Keratinocyte (primary cell): Measurements from ENCODE around the gene PACS2. TPM values are rescaled to one million over a fixed set of nuclear protein-coding genes. Genes with fewer than 3 reads are reported as not detected.

Experiments
- DNase-seq: peaks from one replicate; pipeline ENCODE4 v3.0.0-alpha.2; 2011; ENCODE audit warnings: low read depth, missing footprints, low spot score
- FAIRE-seq: peaks from 2 replicates; lab custom pipeline; 2011; peaks lifted over from hg19 to GRCh38; lab: Jason Lieb, UNC
- H2AFZ ChIP-seq: 2 replicates; pipeline ENCODE4 v1.6.0; 2012; ENCODE audit warnings: low read length, control low read depth, inconsistent platforms; ENCODE audit not compliant: control insufficient read depth
- H3K27ac ChIP-seq: 2 replicates; pipeline ENCODE4 v1.5.1; 2011; ENCODE audit warnings: low read length; ENCODE audit not compliant: control insufficient read depth, insufficient read depth
- H3K27me3 ChIP-seq: 3 replicates; pipeline ENCODE4 v1.6.0; 2011; ENCODE audit warnings: low read length; ENCODE audit not compliant: control insufficient read depth, insufficient read depth; ENCODE audit errors: extremely low read depth
- H3K36me3 ChIP-seq, 2 experiments: 2 replicates in 1 of 2; 3 replicates in 1 of 2; pipeline ENCODE4 v1.5.1; 2011; ENCODE audit warnings: low read length in 2 of 2, mild to moderate bottlenecking in 1 of 2; ENCODE audit not compliant: control insufficient read depth in 2 of 2, insufficient read depth in 2 of 2; ENCODE audit errors: extremely low read depth in 1 of 2
- H3K4me1 ChIP-seq: 3 replicates; pipeline ENCODE4 v1.5.1; 2011; ENCODE audit warnings: low read length; ENCODE audit not compliant: control insufficient read depth, insufficient read depth; ENCODE audit errors: extremely low read depth
- H3K4me2 ChIP-seq: 3 replicates; pipeline ENCODE4 v1.6.0; 2011; ENCODE audit warnings: low read depth, low read length; ENCODE audit not compliant: control insufficient read depth, insufficient read depth; ENCODE audit errors: extremely low read depth
- H3K4me3 ChIP-seq, 3 experiments: fragments of 200-600 bp in 1 of 3; sonication (generic) in 1 of 3; 2 replicates in 2 of 3; 3 replicates in 1 of 3; pipeline ENCODE4 v1.5.1; 2011 to 2016; ENCODE audit warnings: low read length in 3 of 3, mild to moderate bottlenecking in 3 of 3, control low read depth in 2 of 3, inconsistent platforms in 1 of 3, low read depth in 1 of 3, mixed read lengths in 1 of 3, mixed run types in 1 of 3, moderate library complexity in 1 of 3; ENCODE audit not compliant: control insufficient read depth in 2 of 3, insufficient read depth in 2 of 3; ENCODE audit errors: extremely low read depth in 1 of 3
- H3K79me2 ChIP-seq: 2 replicates; pipeline ENCODE4 v1.6.0; 2012; ENCODE audit warnings: low read length; ENCODE audit not compliant: control insufficient read depth, insufficient read depth
- H3K9ac ChIP-seq: 3 replicates; pipeline ENCODE4 v1.6.0; 2011; ENCODE audit warnings: low read length; ENCODE audit not compliant: control insufficient read depth, insufficient read depth; ENCODE audit errors: extremely low read depth
- H3K9me1 ChIP-seq: 3 replicates; pipeline ENCODE4 v1.6.0; 2011; ENCODE audit warnings: low read length; ENCODE audit not compliant: control insufficient read depth, insufficient read depth; ENCODE audit errors: extremely low read depth
- H3K9me3 ChIP-seq: 2 replicates; pipeline ENCODE4 v1.5.1; 2012; ENCODE audit warnings: low read depth, low read length; ENCODE audit not compliant: control insufficient read depth
- H4K20me1 ChIP-seq: 3 replicates; pipeline ENCODE4 v1.6.0; 2011; ENCODE audit warnings: low read length; ENCODE audit not compliant: control insufficient read depth, insufficient read depth; ENCODE audit errors: extremely low read depth
- EZH2 ChIP-seq: IDR thresholded peaks from one replicate; pipeline ENCODE4 v1.6.1; 2012; ENCODE audit warnings: inconsistent platforms, mild to moderate bottlenecking, low read length, moderate library complexity
- dilution Hi-C: fragments of 300-500 bp; cut with MboI; formaldehyde crosslinking; loops from one replicate; pipeline ENCODE4 v1.7.0; 2020; ENCODE audit warnings: low sequenced_read_pairs; ENCODE audit not compliant: extremely low pct_ligation_motif_present
- polyA plus RNA-seq, 5 experiments: library from polyadenylated mRNA; depleted of rRNA in 3 of 5; stranded (reverse) in 3 of 5; stranded (forward) in 1 of 5; unstranded in 1 of 5; fragments of >200 nt; gene quantifications; 1 replicate in 1 of 5; 2 replicates in 3 of 5; 3 replicates in 1 of 5; pipeline versions ENCODE4 v1.2.1 to v1.2.3, GENCODE V29; 2011 to 2012; ENCODE audit warnings: missing spikeins in 2 of 5, low read depth in 1 of 5, low replicate concordance in 1 of 5
- TF ChIP-seq, protein P1 (sequence below), 3 experiments: IDR thresholded peaks in 1 of 3; conservative IDR thresholded peaks in 1 of 3; optimal IDR thresholded peaks in 1 of 3; 2 replicates in 2 of 3; 3 replicates in 1 of 3; pipeline versions ENCODE3 to v1.5.1; 2011; ENCODE audit warnings: low read length in 3 of 3, mild to moderate bottlenecking in 3 of 3, moderate library complexity in 2 of 3, control low read depth in 1 of 3, inconsistent platforms in 1 of 3; ENCODE audit not compliant: insufficient read depth in 2 of 3; ENCODE audit errors: extremely low read depth in 1 of 3

PACS2 gene
- polyA plus RNA-seq, 1 donor (not counting 4 experiments of a cell fraction or from before 2014, with no cell fraction given): 11.8 TPM

DNA sequence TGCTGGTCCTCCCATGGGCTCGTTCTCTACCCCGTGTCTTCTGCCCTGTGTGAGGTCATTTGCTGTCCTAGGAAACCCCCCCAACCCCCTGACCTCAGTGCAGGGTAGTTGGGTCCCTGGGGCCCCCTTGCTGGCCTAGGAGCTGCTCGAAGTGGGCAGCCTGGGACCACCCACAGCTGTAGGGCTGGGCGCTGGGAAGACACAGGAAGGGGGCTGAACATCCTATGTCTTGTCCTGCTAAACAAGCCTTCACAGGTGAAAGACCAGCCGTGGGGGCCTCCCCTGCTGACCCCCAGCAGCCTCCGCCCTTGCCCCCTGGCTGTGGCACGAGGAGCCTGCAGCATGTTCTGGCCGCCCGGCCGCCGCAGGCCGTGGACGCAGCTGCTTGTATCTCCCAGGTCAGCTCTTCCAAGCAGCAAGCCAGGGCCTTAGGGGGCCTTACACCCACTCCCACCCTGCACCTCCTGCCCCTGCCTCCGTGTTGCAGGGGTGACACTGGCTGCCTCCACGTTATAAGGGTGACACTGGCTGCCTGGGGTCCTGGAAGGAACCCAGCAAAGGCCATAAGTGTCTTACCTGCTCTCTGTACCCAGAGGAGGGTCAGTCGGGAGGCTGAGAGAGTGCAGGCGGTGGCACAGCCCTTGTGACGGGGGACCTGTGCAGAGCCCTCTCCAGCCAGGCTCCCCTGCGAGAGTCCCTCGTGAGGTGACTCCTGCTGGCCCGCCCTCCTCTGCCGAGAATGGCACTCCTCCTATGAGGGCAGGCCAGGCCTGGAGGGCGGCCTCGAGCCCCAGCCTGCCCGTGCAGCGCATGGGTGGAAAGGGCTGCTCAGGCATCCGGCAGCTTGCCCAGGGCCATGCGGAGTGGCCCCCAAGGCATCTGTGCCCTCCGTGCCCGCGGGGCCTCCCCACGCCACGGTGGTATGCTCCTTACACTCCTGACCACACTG lies 72.3 kb downstream of the PACS2 start:
- no peak overlapping the region for H3K27ac ChIP-seq
- H3K9ac ChIP-seq: no peak overlapping the region
- dilution Hi-C loops: no loop called here
- DNase-seq (no peak), FAIRE-seq (no peak)
- no peaks in the 10 kb centered on the region for H3K4me1 ChIP-seq
- H3K79me2 ChIP-seq: no peaks in the 10 kb centered on the region
- H2AFZ ChIP-seq: no peak overlapping the region
- no peak overlapping the region for H3K4me3 ChIP-seq
- H3K27me3 ChIP-seq: no peaks in the 10 kb centered on the region
- H3K9me3 ChIP-seq: no peaks in the 10 kb centered on the region
- no peaks in the 10 kb centered on the region for H3K9me1 ChIP-seq
- peaks cover 0 to 11% of the 10 kb centered on the region in 2 experiments for H3K36me3 ChIP-seq
- TF ChIP-seq EZH2: no peak
- TF ChIP-seq, protein P1, sequence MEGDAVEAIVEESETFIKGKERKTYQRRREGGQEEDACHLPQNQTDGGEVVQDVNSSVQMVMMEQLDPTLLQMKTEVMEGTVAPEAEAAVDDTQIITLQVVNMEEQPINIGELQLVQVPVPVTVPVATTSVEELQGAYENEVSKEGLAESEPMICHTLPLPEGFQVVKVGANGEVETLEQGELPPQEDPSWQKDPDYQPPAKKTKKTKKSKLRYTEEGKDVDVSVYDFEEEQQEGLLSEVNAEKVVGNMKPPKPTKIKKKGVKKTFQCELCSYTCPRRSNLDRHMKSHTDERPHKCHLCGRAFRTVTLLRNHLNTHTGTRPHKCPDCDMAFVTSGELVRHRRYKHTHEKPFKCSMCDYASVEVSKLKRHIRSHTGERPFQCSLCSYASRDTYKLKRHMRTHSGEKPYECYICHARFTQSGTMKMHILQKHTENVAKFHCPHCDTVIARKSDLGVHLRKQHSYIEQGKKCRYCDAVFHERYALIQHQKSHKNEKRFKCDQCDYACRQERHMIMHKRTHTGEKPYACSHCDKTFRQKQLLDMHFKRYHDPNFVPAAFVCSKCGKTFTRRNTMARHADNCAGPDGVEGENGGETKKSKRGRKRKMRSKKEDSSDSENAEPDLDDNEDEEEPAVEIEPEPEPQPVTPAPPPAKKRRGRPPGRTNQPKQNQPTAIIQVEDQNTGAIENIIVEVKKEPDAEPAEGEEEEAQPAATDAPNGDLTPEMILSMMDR (optimal IDR thresholded peaks at IDR 0.05 in 1 of 3, IDR thresholded peaks at IDR 0.05 in 1 of 3, conservative IDR thresholded peaks at IDR 0.05 in 1 of 3; ENCODE audit: extremely low read depth in 1 of 3, insufficient read depth in 2 of 3, low read length in 3 of 3): no peak
- no peaks in the 10 kb centered on the region for H4K20me1 ChIP-seq
- no peak overlapping the region for H3K4me2 ChIP-seq

DNA sequence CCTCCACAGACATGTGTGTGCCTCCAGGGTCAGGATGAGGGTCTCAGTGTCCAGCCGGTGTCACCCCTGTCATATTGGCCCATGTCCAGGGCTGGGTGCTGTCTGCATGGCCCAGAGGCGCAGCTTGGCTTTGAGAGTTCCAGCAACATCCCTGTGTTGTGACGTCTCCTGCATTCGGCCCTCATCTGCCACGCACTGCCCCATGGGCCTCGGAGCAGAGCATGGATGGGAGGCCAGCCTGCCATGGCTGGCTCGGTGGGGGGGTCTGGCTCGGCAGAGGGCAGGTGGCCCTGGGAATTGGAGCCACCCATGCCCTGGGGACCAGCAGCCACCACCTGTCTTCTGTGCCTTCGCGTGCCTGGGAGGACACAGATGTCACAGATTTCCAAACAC lies 73.0 kb downstream of the PACS2 start:
- TF ChIP-seq EZH2: no peak
- TF ChIP-seq, protein P1 (optimal IDR thresholded peaks at IDR 0.05 in 1 of 3, IDR thresholded peaks at IDR 0.05 in 1 of 3, conservative IDR thresholded peaks at IDR 0.05 in 1 of 3; ENCODE audit: extremely low read depth in 1 of 3, insufficient read depth in 2 of 3, low read length in 3 of 3): no peak
- no peaks in the 10 kb centered on the region for H4K20me1 ChIP-seq
- H3K9me1 ChIP-seq: no peaks in the 10 kb centered on the region
- no peaks in the 10 kb centered on the region for H3K79me2 ChIP-seq
- H3K4me2 ChIP-seq: no peak overlapping the region
- peaks cover 0 to 8% of the 10 kb centered on the region in 2 experiments for H3K36me3 ChIP-seq
- H3K4me3 ChIP-seq: no peak overlapping the region
- H2AFZ ChIP-seq: no peak overlapping the region
- dilution Hi-C loops: no loop called here
- FAIRE-seq: no peak
- H3K9me3 ChIP-seq: no peaks in the 10 kb centered on the region
- no peaks in the 10 kb centered on the region for H3K27me3 ChIP-seq
- no peak for DNase-seq
- no peak overlapping the region for H3K9ac ChIP-seq
- no peak overlapping the region for H3K27ac ChIP-seq
- no peaks in the 10 kb centered on the region for H3K4me1 ChIP-seq
